ENCODE measurements around the gene FBXL7. TPM values are rescaled to one million over a fixed set of nuclear protein-coding genes. Genes with fewer than 3 reads are reported as not detected.

The FBXL7 gene
- total and polyA plus RNA-seq, 2 donors (not counting 1 experiment from before 2014, with no cell fraction given) = not detected

GRCh38 chr5:15607076-15607475, 107.1 kb downstream of the FBXL7 start:
- ChIA-PET POLR2A (no interaction called here), CTCF (no interaction called here)
- Histone ChIP-seq H3K36me3 (replicated peaks in 1 of 2; ENCODE audit: control extremely low read depth in 1 of 2, control insufficient read depth in 1 of 2, extremely low read depth in 1 of 2, insufficient read depth in 2 of 2, low read length in 1 of 2) (no peaks in the 10 kb centered on the region), H3K9me3 (ENCODE audit: control extremely low read depth in 1 of 3, control insufficient read depth in 2 of 3, insufficient read depth in 1 of 3, low read length in 2 of 3) (no peaks in the 10 kb centered on the region), H4K20me1 (ENCODE audit: control insufficient read depth, insufficient read depth, low read length, poor library complexity, severe bottlenecking) (no peaks in the 10 kb centered on the region), H3K27ac (ENCODE audit: low read length in 2 of 2) (no peak overlapping the region), H2AFZ (ENCODE audit: insufficient read depth, low read depth, low read length, poor library complexity, severe bottlenecking) (no peak overlapping the region), H3K4me1 (ENCODE audit: control insufficient read depth in 2 of 2, insufficient read depth in 2 of 2, low read length in 2 of 2) (no peaks in the 10 kb centered on the region), H3K27me3 (replicated peaks in 1 of 4; ENCODE audit: control extremely low read depth in 1 of 4, control insufficient read depth in 3 of 4, insufficient read depth in 4 of 4, low read length in 3 of 4) (no peaks in the 10 kb centered on the region), H3K79me2 (ENCODE audit: control insufficient read depth, insufficient read depth, low read length) (no peaks in the 10 kb centered on the region), H3K4me2 (replicated peaks; ENCODE audit: low read depth, low read length, poor library complexity, severe bottlenecking) (no peak overlapping the region), H3K9ac (ENCODE audit: low read length) (no peak overlapping the region), H3K4me3 (ENCODE audit: control extremely low read depth in 1 of 5, extremely low read depth in 1 of 5, insufficient read depth in 1 of 5, low read depth in 2 of 5, low read length in 4 of 5) (no peak overlapping the region)
- DNase-seq (no peak), ATAC-seq (ENCODE audit: low read depth) (no peak)
- Mint-ChIP-seq H3K4me1 (no peaks in the 10 kb centered on the region), H3K27ac (no peak overlapping the region), H3K4me3 (no peak overlapping the region), H3K27me3 (no peaks in the 10 kb centered on the region), H3K9me3 (ENCODE audit: insufficient read depth) (peaks cover 3% of the 10 kb centered on the region)
- intact Hi-C loops (cut with micrococcal nuclease) = no loop called here
- WGBS (ENCODE audit: insufficient coverage) = 80% methylated on average over 2 of the region's 2 CpGs
- TF ChIP-seq EZH2 (IDR thresholded peaks at IDR 0.05; ENCODE audit: borderline replicate concordance, insufficient read depth, low read depth, low read length, poor library complexity, severe bottlenecking) (no peak), CTCF (IDR thresholded peaks at IDR 0.05) (no peak)

- ATAC-seq (ENCODE audit: low read depth) (no peak), DNase-seq (no peak)
- Mint-ChIP-seq H3K27ac (no peak overlapping the region), H3K27me3 (no peaks in the 10 kb centered on the region), H3K9me3 (ENCODE audit: insufficient read depth) (peaks cover 3% of the 10 kb centered on the region), H3K4me3 (no peak overlapping the region), H3K4me1 (no peaks in the 10 kb centered on the region)
- no peak overlapping the region for H3K9ac ChIP-seq (ENCODE audit: low read length)
- H3K4me1 ChIP-seq (ENCODE audit: control insufficient read depth in 2 of 2, insufficient read depth in 2 of 2, low read length in 2 of 2) = no peaks in the 10 kb centered on the region
- TF ChIP-seq EZH2 (IDR thresholded peaks at IDR 0.05; ENCODE audit: borderline replicate concordance, insufficient read depth, low read depth, low read length, poor library complexity, severe bottlenecking) = no peak
- TF ChIP-seq CTCF (IDR thresholded peaks at IDR 0.05) = no peak
- no peak overlapping the region for H3K4me2 ChIP-seq (replicated peaks; ENCODE audit: low read depth, low read length, poor library complexity, severe bottlenecking)
- no peaks in the 10 kb centered on the region for H3K36me3 ChIP-seq (replicated peaks in 1 of 2; ENCODE audit: control extremely low read depth in 1 of 2, control insufficient read depth in 1 of 2, extremely low read depth in 1 of 2, insufficient read depth in 2 of 2, low read length in 1 of 2)
- WGBS (ENCODE audit: insufficient coverage) = 100% methylated on average over 2 of the region's 3 CpGs
- H3K27me3 ChIP-seq (replicated peaks in 1 of 4; ENCODE audit: control extremely low read depth in 1 of 4, control insufficient read depth in 3 of 4, insufficient read depth in 4 of 4, low read length in 3 of 4) = no peaks in the 10 kb centered on the region
- intact Hi-C loops (cut with micrococcal nuclease) = no loop called here
- no peaks in the 10 kb centered on the region for H3K9me3 ChIP-seq (ENCODE audit: control extremely low read depth in 1 of 3, control insufficient read depth in 2 of 3, insufficient read depth in 1 of 3, low read length in 2 of 3)
- ChIA-PET POLR2A (no interaction called here), CTCF (no interaction called here)
- H3K27ac ChIP-seq (ENCODE audit: low read length in 2 of 2) = no peak overlapping the region
- no peaks in the 10 kb centered on the region for H3K79me2 ChIP-seq (ENCODE audit: control insufficient read depth, insufficient read depth, low read length)
- H3K4me3 ChIP-seq (ENCODE audit: control extremely low read depth in 1 of 5, extremely low read depth in 1 of 5, insufficient read depth in 1 of 5, low read depth in 2 of 5, low read length in 4 of 5) = no peak overlapping the region
- no peak overlapping the region for H2AFZ ChIP-seq (ENCODE audit: insufficient read depth, low read depth, low read length, poor library complexity, severe bottlenecking)
- no peaks in the 10 kb centered on the region for H4K20me1 ChIP-seq (ENCODE audit: control insufficient read depth, insufficient read depth, low read length, poor library complexity, severe bottlenecking)
Observed at GRCh38 chr5:15609076-15609725, 109.2 kb downstream of the FBXL7 start.

Measured in B cell (primary cell).